Ishikawa (cell line): ENCODE measurements around the gene ZNF431.

ENCODE experiments used
- CEBPB ChIP-seq: IDR thresholded peaks from 2 replicates; pipeline ENCODE4 v1.6.1; 2012
- CREB1 ChIP-seq: IDR thresholded peaks from 2 replicates; pipeline ENCODE4 v1.6.1; 2012; ENCODE audit warnings: low read depth
- EGR1 ChIP-seq: IDR thresholded peaks from 2 replicates; pipeline ENCODE4 v1.6.1; 2012
- EP300 ChIP-seq: IDR thresholded peaks from 2 replicates; pipeline ENCODE4 v1.6.1; 2012; ENCODE audit warnings: borderline replicate concordance
- FOXM1 ChIP-seq: IDR thresholded peaks from 2 replicates; pipeline ENCODE4 v1.6.1; 2012; ENCODE audit warnings: low read depth, borderline replicate concordance
- NFIC ChIP-seq: IDR thresholded peaks from 2 replicates; pipeline ENCODE4 v1.6.1; 2012
- RAD21 ChIP-seq: IDR thresholded peaks from 2 replicates; pipeline ENCODE4 v1.6.1; 2012; ENCODE audit warnings: low read depth
- REST ChIP-seq: IDR thresholded peaks from 2 replicates; pipeline ENCODE4 v1.6.1; 2012; ENCODE audit warnings: low read depth, mild to moderate bottlenecking
- TAF1 ChIP-seq: IDR thresholded peaks from 2 replicates; pipeline ENCODE4 v1.6.1; 2012; ENCODE audit warnings: low read depth, mild to moderate bottlenecking
- TCF12 ChIP-seq: IDR thresholded peaks from 2 replicates; pipeline ENCODE4 v1.6.1; 2012; ENCODE audit warnings: low read depth
- TEAD4 ChIP-seq: IDR thresholded peaks from 2 replicates; pipeline ENCODE4 v1.6.1; 2012
- USF1 ChIP-seq: IDR thresholded peaks from 2 replicates; pipeline ENCODE4 v1.6.1; 2012
- YY1 ChIP-seq: IDR thresholded peaks from 2 replicates; pipeline ENCODE4 v1.6.1; 2012; ENCODE audit warnings: low read depth
- ZBTB7A ChIP-seq: IDR thresholded peaks from 2 replicates; pipeline ENCODE4 v1.6.1; 2012; ENCODE audit warnings: low read depth
- TF ChIP-seq, protein P1 (sequence below): IDR thresholded peaks from 2 replicates; pipeline ENCODE4 v1.6.1; 2012

The ZNF431 gene

GRCh38 chr19:21141787-21142464 is at the start of gene ZNF431:
TSS of gene ZNF431 (plus strand) at chr19:21142040. CDS start at chr19:21142184, 144 bp downstream.
- peak; percentile 53 for TF ChIP-seq YY1
- TF ChIP-seq EGR1, result no peak
- no peak for TF ChIP-seq NFIC
- no peak for TF ChIP-seq FOXM1
- TF ChIP-seq REST, result no peak
- peak; percentile 41; the same call in 1 of the 2 replicates for TF ChIP-seq ZBTB7A
- TF ChIP-seq TAF1, result peak; percentile 73
- no peak for TF ChIP-seq TCF12
- no peak for TF ChIP-seq TEAD4

GRCh38 chr19:21092109-21092508 is 49.7 kb upstream of the ZNF431 start:
- TF ChIP-seq TCF12 (no peak), TEAD4 (no peak), USF1 (no peak), EP300 (no peak), REST (no peak), YY1 (no peak)

DNA sequence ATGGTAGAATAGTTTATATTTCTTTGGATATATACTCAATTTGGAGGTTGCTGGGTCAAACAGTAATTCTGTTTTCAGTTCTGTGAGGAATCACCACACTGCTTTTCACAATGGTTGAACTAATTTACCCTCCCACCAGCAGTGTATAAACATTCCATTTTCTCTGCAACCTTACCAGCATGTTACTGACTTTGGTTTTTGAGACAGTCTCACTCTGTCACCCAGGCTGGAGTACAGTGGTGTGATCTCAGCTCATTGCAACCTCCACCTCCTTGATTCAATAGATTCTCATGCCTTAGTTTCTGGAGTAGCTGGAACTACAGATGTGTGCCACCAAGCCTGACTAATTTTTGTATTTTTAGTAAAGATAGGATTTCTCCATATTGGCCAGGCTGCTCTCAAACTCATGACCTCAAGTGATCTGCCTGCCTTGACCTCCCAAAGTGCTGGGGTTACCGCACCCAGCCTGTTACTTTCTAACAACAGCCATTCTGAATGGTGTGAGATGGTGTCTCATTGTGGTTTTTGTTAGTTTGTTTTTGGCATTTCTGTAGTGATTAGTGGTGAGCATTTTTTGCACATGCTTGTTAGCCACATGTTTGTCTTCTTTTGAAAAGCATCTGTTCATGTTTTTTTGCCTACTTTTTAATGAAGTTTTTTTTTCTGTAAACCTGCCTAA is 47.4 kb upstream of the ZNF431 start:
- TF ChIP-seq CEBPB (no peak), EGR1 (no peak), TAF1 (no peak), EP300 (no peak), YY1 (no peak), TEAD4 (no peak), ZBTB7A (no peak), REST (no peak), TCF12 (no peak), USF1 (no peak), FOXM1 (no peak), RAD21 (no peak), CREB1 (no peak), NFIC (no peak)
- TF ChIP-seq, protein P1, sequence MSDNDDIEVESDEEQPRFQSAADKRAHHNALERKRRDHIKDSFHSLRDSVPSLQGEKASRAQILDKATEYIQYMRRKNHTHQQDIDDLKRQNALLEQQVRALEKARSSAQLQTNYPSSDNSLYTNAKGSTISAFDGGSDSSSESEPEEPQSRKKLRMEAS, result no peak

GRCh38 chr19:21098291-21098690 is 43.5 kb upstream of the ZNF431 start:
- TF ChIP-seq TAF1 (no peak), EP300 (no peak), YY1 (no peak), USF1 (no peak), EGR1 (no peak), TCF12 (no peak), REST (no peak), FOXM1 (no peak)
- TF ChIP-seq, protein P1, result no peak
